ENCODE data around the gene MDK.

The MDK gene

GRCh38 chr11:46407635-46408034 lies 26.2 kb downstream of the MDK start:
- no peak for DNase-seq

- no peak for DNase-seq
These were observed 27.0 kb downstream of the MDK start for GRCh38 chr11:46408407-46408986.

GRCh38 chr11:46410021-46410420 lies 28.6 kb downstream of the MDK start:
- DNase-seq: no peak

- no peak for DNase-seq
These were observed 32.4 kb downstream of the MDK start for GRCh38 chr11:46413760-46414465.

GRCh38 chr11:46414466-46414796 lies 33.0 kb downstream of the MDK start:
- DNase-seq: no peak

GRCh38 chr11:46414879-46415278 lies 33.4 kb downstream of the MDK start:
- no peak for DNase-seq

- DNase-seq: no peak
These were observed 36.2 kb downstream of the MDK start for GRCh38 chr11:46417711-46418110.

- no peak for DNase-seq
These were observed 37.3 kb downstream of the MDK start for GRCh38 chr11:46418751-46419150.

- DNase-seq: no peak
These were observed 39.0 kb downstream of the MDK start for GRCh38 chr11:46420513-46420912.

GRCh38 chr11:46421257-46421880 lies 39.9 kb downstream of the MDK start:
- DNase-seq: no peak

- no peak for DNase-seq
These were observed 41.1 kb downstream of the MDK start for GRCh38 chr11:46422588-46422987.

- DNase-seq: no peak
These were observed 44.9 kb downstream of the MDK start for GRCh38 chr11:46426233-46426991.

- no peak for DNase-seq
These were observed 45.9 kb downstream of the MDK start for GRCh38 chr11:46427364-46427763.

GRCh38 chr11:46429717-46430116 lies 48.2 kb downstream of the MDK start:
- no peak for DNase-seq

GRCh38 chr11:46431211-46431610 lies 49.7 kb downstream of the MDK start:
- DNase-seq: no peak

Data from activated CD4-positive, alpha-beta T cell treated with anti-CD3 and anti-CD28 coated beads for 4 hours (primary cell).